Measurements from ENCODE around the gene ASAP2.

Gene ASAP2

GRCh38 chr2:9418746-9419145 is 212.1 kb downstream of the ASAP2 start:
- H2AFZ ChIP-seq (ENCODE audit: low read length) = no peak overlapping the region
- H3K27ac ChIP-seq (ENCODE audit: low read depth, low read length, poor library complexity, severe bottlenecking) = no peak overlapping the region
- peaks cover 24% of the 10 kb centered on the region for H3K4me1 ChIP-seq (ENCODE audit: insufficient read depth, low read length, severe bottlenecking)
- no peak overlapping the region for H3K4me2 ChIP-seq (ENCODE audit: low read length)
- no peaks in the 10 kb centered on the region for H3K27me3 ChIP-seq (ENCODE audit: insufficient read depth, low read length)
- no peaks in the 10 kb centered on the region for H3K9me3 ChIP-seq (ENCODE audit: low read length)
- H3K9ac ChIP-seq (ENCODE audit: low read length) = no peak overlapping the region
- H3K9me2 ChIP-seq (ENCODE audit: low read depth, low read length) = no peaks in the 10 kb centered on the region
- H3K4me3 ChIP-seq (ENCODE audit: low read depth, low read length, poor library complexity, severe bottlenecking) = no peak overlapping the region
- peaks cover 26% of the 10 kb centered on the region for H3K79me2 ChIP-seq (ENCODE audit: insufficient read depth, low read length)
- H3K36me3 ChIP-seq (ENCODE audit: insufficient read depth, low read length) = peaks cover 39% of the 10 kb centered on the region
- H4K20me1 ChIP-seq (ENCODE audit: insufficient read depth, low read length) = no peaks in the 10 kb centered on the region
- TF ChIP-seq CTCF (IDR thresholded peaks at IDR 0.05; ENCODE audit: low read length) (no peak), EZH2 (IDR thresholded peaks at IDR 0.05; ENCODE audit: borderline replicate concordance, low read length) (no peak)
- no peaks in the 10 kb centered on the region for H3F3A ChIP-seq (ENCODE audit: insufficient read depth, low read length)

- Histone ChIP-seq H3K36me3 (ENCODE audit: insufficient read depth, low read length) (peaks cover 31% of the 10 kb centered on the region; the same call in 1 of the 2 replicates), H2AFZ (ENCODE audit: low read length) (no peak overlapping the region), H4K20me1 (ENCODE audit: insufficient read depth, low read length) (no peaks in the 10 kb centered on the region), H3K4me2 (ENCODE audit: low read length) (no peak overlapping the region), H3F3A (ENCODE audit: insufficient read depth, low read length) (no peaks in the 10 kb centered on the region), H3K79me2 (ENCODE audit: insufficient read depth, low read length) (peaks cover 34% of the 10 kb centered on the region), H3K4me3 (ENCODE audit: low read depth, low read length, poor library complexity, severe bottlenecking) (no peak overlapping the region), H3K27me3 (ENCODE audit: insufficient read depth, low read length) (no peaks in the 10 kb centered on the region), H3K4me1 (ENCODE audit: insufficient read depth, low read length, severe bottlenecking) (peaks cover 28% of the 10 kb centered on the region), H3K9me2 (ENCODE audit: low read depth, low read length) (no peaks in the 10 kb centered on the region), H3K9ac (ENCODE audit: low read length) (no peak overlapping the region), H3K27ac (ENCODE audit: low read depth, low read length, poor library complexity, severe bottlenecking) (no peak overlapping the region), H3K9me3 (ENCODE audit: low read length) (no peaks in the 10 kb centered on the region)
- TF ChIP-seq CTCF (IDR thresholded peaks at IDR 0.05; ENCODE audit: low read length) (no peak), EZH2 (IDR thresholded peaks at IDR 0.05; ENCODE audit: borderline replicate concordance, low read length) (no peak)
Measured at GRCh38 chr2:9419541-9419940, 212.9 kb downstream of the ASAP2 start.

GRCh38 chr2:9420495-9420894 is 213.9 kb downstream of the ASAP2 start:
- Histone ChIP-seq H3K79me2 (ENCODE audit: insufficient read depth, low read length) (peaks cover 42% of the 10 kb centered on the region), H3K4me3 (ENCODE audit: low read depth, low read length, poor library complexity, severe bottlenecking) (no peak overlapping the region), H2AFZ (ENCODE audit: low read length) (no peak overlapping the region), H3K27ac (ENCODE audit: low read depth, low read length, poor library complexity, severe bottlenecking) (no peak overlapping the region), H4K20me1 (ENCODE audit: insufficient read depth, low read length) (no peaks in the 10 kb centered on the region), H3K9me3 (ENCODE audit: low read length) (no peaks in the 10 kb centered on the region), H3K9ac (ENCODE audit: low read length) (no peak overlapping the region), H3K36me3 (ENCODE audit: insufficient read depth, low read length) (peaks cover 29% of the 10 kb centered on the region; the same call in 1 of the 2 replicates), H3K27me3 (ENCODE audit: insufficient read depth, low read length) (no peaks in the 10 kb centered on the region), H3K4me1 (ENCODE audit: insufficient read depth, low read length, severe bottlenecking) (peaks cover 37% of the 10 kb centered on the region), H3F3A (ENCODE audit: insufficient read depth, low read length) (no peaks in the 10 kb centered on the region), H3K4me2 (ENCODE audit: low read length) (peak overlapping the region; percentile 14; the same call in 1 of the 2 replicates), H3K9me2 (ENCODE audit: low read depth, low read length) (no peaks in the 10 kb centered on the region)
- TF ChIP-seq CTCF (IDR thresholded peaks at IDR 0.05; ENCODE audit: low read length) (no peak), EZH2 (IDR thresholded peaks at IDR 0.05; ENCODE audit: borderline replicate concordance, low read length) (no peak)
